8988T (cell line): ENCODE data around the gene NCF4.

Source experiments
- DNase-seq: peaks from one replicate; pipeline ENCODE4 v3.0.0; 2011

Gene NCF4

DNA sequence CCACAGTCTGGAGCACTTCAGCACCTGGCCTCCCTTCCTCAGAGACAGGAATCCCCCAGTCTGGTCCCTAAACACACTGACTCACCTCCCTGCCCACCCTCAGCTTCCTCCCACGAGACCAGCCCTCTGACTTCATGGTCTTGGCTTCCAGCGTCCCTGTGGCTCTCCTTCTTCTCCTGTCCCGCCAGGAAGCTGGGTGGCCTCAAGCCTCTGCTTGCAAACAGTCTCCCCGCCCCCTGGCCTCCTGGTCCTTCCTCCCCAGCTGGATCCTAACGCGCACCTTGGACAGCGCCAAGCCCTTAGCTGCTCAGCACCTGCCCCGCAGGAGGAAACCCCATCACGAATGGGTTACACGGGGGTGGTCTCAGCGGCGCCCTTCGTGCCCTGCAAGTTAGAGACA is 4.5 kb downstream of the NCF4 start:
- DNase-seq: no peak

DNA sequence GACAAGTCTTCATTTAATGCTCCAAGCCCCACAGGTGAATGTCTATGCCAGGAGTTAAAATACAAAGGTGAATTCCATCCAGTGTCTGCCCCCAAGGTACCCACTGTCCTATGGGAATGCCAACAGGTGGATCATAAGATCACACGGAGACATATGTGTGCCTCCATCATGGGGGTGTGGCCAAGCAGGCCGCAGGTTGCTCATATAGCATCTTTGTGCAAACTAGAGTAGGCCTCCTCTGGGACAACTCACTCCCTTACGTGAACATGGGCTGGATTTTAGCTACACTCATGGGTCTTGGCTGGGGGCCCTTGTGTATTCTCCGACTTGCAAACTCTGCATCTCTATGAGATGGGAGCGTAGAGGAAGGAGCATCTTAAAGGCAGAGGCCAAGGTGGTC is 6.9 kb downstream of the NCF4 start:
- DNase-seq: no peak

DNA sequence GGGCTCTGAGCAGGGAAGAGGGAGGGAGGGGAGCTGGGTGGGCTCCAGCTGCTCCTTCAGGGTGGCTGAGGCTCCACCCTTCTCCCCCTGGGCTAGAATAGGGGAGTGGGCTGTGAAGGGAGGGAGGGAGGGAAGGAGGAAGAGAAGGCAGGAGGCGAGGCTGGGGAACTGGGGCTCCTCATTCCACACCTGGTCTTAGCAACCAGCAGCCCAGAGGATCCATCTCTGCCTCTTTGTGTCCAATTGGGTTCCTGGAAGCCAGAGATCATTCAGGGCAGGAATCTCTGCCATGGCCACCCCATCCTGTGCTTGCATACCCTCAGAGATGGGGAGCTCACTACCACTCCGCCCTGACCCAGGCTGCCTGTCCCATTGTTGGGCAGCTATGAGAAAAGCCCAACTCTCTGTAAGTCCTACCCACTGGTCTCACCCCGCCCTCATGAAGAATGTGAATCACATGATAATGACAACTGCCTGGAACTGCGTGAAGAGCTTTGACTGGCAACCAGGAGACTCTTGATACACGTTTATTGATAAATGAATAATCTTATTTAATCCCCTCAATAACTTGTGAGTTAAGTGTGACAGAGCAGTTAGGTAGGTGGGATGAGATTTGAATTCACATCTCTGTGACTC is 7.9 kb downstream of the NCF4 start:
- DNase-seq: no peak

DNA sequence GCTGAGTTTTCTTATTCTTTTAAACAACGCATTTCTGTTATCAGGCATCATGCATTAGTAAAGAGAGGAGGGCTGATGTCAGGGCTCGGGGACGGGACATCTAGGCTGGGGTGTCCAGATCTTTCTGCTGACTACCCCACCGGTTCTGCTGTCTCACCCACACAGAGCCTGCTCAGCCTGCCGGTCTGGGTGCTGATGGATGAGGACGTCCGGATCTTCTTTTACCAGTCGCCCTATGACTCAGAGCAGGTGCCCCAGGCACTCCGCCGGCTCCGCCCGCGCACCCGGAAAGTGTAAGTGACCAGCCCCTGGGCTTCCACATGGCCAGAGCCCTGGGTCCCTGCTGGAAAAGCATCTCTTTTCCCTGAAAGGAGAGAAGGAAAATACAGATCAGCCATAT is 9.4 kb downstream of the NCF4 start:
- no peak for DNase-seq

DNA sequence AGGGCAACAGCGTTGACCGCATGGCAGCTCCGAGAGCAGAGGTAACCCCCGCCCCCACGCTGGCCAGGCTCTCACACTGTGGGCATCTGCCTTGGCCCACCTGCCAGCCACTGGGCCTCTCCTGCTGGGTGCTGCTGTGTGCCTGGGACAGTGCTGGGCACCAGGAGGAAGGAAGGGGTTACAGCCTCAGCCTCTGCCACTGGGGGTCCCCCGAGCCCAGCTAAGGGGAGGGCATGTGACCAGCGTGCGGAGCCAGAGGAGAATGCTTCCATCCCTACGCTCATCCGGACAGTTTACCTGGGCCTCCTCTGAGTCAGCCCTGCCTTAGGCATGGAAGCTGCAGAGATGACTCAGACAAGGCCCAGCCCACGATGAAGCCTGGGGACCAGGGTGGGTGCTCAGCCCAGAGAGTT is 10.9 kb downstream of the NCF4 start:
- DNase-seq: no peak

DNA sequence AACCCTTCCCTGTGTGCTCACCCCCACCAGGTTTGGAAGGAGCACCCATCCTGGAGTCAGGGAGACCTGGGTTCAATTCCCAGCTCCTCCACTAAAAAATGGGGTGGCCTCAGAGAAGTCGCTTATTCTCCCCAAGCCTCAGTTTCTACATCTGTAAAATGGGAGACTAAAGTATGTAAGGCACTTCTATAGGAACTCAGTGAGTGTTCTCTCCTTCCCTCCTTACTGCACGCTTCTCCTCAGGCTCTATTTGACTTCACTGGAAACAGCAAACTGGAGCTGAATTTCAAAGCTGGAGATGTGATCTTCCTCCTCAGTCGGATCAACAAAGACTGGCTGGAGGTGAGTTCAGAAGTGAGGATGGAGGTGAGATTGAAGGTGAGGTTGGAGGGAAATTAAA is 11.3 kb downstream of the NCF4 start:
- no peak for DNase-seq

DNA sequence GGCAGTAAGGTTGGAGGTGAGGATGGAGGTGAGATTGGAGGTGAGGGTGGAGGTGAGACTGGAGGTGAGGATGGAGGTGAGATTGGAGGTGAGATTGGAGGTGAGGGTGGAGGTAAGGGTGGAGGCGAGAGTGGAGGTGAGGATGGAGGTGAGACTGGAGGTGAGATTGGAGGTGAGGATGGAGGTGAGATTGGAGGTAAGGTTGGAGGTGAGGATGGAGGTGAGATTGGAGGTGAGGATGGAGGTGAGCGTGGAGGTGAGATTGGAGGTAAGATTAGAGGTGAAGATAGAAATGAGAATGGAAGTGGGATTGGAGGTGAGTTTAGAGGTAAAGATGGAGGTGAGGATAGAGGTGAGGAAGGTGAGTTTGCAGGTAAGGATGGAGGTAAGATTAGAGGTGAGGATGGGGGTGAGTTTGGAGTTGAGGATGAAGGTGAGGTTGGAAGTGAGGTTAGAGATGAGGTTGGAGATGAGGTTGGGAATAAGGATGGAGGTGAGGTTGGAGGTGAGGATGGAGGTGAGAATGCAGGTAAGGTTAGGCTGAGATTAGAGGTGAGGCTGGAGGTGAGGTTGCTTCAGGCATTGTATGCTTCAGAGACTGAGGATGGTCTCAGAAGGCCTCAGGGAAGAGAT is 12.2 kb downstream of the NCF4 start:
- no peak for DNase-seq

DNA sequence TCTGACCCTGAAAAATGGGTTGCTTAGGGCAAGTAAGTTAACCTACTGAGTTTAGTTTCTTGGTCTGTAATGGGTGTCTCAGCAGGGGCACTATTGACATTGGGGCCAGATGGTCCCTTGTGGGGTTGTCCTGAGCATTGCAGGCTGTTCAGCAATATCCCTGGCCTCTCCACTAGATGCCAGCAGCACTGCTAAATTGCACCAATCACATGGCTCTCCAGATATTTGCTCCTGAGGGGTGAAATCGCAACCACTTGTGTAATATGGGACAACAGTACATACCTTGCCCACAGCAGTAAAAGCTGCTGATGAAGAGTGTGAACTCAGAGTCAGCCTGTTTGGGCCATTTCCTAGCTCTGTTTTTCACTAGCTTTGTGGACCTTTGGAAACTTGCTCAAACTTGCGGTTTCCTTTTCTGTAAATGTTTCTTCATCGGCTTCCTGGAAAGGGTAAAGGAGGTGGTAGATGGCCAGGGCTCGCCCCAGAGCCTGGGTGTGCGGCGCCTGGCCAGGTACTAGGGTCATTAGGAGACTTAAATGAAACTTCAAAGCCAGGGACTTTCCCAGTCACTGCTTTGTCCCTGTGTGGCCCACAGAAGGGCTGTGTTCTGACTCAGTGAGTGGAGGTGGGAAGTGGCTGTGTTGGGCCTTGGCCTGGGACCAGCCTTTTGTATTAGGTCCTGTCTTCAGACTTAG is 13.0 kb downstream of the NCF4 start:
- peak; percentile 53 for DNase-seq

DNA sequence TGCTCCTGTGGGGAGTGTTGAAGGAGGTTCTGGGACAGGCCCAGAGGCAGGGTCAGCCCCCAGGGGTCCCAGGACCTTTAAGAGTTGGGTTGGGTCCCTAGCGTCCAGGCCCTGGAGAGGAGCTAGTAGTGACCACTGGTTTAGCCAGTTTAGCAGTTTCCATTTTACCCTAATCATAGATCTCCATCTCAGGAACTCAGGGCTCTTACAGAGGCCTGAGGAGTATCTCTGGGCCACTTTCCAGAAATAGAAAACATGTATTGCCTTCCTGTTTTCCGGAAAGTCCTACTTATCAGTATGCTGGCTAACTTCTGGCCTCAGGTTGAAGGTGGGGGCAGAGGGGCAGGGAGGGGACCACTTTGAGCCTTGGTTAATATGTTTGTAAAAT is 13.5 kb downstream of the NCF4 start:
- no peak for DNase-seq

DNA sequence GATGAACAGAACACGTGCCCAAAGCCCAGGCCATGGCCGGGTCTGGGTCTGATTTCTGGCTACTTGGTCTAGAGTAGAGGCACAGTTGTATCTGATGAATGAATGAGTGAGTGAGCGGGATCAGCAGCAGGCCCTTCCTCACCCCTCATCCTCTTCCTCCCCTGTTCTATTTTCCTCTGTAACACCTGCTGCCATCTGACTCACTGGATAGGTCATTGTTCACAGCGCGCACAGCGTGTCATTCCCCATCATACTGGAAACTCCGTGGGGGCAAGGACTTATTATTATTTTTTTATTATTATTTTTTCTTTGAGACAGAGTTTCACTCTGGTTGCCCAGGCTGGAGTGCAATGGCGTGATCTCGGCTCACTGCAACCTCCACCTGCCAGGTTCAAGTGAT is 13.9 kb downstream of the NCF4 start:
- no peak for DNase-seq

DNA sequence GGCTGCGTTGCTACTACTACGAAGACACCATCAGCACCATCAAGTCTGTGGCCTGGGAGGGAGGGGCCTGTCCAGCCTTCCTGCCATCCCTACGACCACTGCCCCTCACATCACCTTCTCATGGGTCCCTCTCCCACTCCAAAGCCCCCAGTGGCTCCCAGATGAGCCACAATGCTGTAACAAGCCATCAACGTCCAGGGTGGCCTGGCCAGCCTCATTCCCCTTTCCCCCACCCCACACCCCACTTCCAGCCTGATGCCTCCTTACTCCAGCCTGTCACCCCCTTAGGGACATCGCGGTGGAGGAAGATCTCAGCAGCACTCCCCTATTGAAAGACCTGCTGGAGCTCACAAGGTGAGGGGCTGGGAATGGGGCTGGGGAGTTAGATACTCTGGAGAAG is 14.9 kb downstream of the NCF4 start:
- no peak for DNase-seq

DNA sequence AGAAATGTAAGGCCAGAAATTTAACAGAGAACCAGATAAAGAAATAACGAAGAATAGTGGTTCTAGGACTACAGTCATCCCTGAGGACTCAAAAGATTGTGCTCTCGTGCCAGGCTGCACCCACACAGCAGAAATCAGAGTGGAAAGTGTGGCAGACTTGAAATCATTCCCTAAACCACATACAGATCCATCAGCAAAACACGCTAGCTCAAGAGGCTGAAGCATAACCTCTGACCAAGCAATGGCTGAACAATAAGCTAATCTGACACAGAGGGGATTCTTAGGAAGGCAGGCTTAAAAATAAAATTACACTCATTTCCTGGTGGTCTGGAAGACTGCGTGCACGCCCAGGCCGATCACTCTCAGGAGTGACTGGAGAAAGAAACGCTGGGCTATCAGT is 19.0 kb downstream of the NCF4 start:
- no peak for DNase-seq

DNA sequence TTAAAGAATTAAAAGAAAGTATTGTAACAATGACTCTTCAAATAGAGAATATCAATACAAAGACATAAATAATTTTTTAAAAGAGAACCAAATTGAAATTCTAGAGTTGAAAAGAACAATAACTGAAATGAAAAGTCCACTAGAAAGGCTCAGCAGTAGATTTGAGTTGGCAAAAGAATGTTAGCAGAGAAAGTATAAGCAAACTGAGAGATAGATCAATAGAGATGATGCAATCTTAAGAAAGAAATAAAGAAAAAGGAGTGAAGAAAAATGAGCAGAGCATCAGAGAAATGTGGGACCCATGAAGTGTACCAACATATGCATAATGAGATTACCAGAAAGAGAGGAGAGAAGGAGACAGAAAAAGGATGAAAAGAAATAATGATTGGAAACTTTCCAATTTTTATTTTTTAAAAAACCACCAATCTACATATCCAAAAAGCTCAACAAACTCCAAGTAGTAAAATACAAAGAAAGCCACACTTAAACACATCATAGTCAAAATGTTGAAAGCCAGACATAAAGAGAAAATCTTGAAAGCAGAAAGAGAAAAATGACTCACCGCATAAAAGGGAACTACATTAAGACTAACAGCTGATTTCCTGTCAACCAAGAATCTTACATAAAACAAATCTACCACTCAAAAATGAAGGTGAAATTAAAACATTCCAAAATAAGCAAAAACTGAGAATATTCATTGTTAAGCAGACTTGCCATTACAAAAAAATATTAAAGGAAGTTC is 20.9 kb downstream of the NCF4 start:
- no peak for DNase-seq

DNA sequence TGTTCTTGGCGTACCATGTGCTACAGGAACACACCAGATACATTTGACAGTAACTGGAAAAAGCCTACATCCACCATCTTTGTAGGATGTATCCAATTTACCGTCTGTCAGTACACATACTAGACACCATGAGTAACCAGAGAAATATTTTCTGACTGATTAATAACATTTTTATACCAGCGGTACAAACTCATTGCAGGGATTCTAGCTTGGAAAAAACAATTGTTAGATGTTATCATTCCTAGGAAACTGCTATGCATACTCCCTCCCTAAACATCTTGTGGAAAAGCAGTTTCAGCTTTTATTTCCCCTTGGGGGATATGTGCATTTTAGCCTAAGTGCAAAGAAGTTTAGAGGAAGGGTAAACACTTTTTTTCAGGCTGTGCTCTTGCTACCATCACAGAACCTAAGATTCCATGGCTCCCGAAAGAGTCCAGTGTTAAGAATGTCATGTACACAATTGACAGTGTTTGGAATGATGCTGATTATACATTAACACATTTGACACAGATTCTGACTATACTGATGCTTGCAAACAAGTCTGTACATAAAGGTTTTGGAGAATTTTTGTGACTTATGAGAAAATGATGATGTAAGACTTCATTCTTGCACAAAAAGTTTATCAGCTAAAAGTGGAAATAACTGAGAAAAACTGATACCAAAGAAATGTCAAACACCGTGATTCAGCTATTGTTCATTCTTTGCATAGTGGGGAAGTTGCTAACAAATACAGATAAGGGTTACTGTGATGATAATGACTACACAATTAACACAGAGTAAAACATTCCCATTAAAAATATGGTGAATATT is 23.7 kb downstream of the NCF4 start:
- no peak for DNase-seq

DNA sequence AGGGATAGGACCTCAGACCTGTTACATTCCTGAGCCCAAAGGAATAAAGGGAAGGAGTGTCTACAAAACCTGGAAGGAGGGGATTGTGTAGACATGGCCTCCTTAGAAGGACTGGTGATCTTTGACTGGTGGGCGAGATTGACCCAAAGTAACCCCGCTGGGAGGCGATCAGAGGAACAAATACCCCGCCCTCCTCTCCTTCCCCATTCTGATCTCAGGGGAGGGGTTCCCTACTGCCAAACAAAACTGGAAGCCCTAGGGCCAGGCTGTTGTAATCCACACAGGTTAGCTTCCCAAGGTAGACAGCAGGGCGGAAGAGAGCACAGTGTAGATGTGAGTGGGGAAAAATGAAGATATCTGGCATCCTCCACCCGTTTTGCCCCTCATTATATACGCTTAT is 24.7 kb downstream of the NCF4 start:
- no peak for DNase-seq

DNA sequence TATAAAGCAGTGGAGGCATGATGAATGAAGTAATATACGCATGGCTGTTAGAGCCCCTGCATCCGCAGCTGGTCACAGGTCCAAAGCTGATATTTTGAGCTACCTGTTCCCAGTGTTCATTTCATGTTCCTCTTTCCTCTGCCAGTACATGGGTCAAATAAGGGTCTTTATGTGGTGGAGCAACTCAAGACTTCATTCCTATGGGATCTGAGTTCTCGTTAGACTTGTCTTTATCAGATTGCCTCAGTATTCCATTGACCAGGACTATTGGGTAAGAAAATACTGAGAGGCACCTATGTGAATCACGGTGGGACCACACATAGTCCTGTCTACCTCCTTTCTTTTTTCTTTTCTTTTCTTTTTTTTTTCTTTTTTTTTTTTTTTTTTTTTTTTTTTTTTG is 25.2 kb downstream of the NCF4 start:
- DNase-seq: no peak

DNA sequence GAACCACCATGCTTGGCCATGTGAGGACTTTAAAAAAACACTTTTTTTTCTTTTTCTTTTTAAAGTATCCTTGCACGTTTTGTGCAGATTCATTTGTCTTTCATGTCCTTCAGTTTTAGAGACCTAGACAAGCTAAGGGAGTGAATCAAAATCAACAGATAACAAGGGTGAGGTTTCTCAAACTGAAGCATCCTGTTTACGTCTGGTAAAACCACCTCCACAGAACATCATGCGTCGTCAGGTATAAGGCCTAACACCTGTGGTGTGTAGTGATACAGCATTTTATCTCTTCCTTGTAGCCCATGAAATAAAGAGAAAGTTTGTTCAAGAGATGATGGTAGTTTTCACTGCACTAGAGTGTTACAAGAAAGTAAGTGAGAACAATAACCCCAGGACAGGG is 26.4 kb downstream of the NCF4 start:
- DNase-seq: no peak

DNA sequence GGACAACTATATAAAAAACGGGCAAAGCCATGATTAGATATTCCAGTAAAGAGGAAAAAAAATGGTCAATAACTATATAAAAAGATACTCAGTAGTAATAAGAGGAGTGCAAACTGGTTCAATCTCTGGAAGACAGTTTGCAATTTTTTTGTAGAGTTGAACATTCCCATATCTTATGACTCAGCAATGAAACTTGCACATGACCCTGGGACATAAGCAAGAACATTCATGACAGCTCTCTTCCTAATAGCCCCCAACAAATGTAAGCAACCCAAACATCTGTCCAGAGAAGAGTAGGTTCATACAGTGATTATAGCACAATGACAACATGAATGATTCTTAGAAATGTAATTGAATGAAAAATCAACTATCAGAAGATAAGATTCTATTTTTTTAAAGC is 30.8 kb downstream of the NCF4 start:
- no peak for DNase-seq

DNA sequence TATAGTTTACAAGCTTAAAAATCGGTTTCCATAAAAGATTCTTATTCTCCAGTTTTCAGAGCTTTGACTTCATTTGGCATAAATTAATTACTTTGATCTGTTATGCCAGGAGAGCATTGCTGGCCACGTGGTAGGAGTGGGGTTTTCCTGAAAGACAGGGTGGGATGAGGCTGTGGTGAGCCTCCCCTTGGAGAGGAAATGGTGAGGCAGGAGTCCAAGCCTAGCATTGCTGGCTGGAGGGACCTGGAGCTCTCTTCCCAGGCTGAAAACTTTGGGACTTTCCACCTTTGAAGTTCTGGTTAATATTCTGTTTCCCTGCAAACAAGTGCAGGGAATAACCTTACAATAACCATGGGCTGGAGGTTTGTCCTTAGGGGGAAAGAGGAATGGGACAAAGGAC is 31.5 kb downstream of the NCF4 start:
- no peak for DNase-seq

DNA sequence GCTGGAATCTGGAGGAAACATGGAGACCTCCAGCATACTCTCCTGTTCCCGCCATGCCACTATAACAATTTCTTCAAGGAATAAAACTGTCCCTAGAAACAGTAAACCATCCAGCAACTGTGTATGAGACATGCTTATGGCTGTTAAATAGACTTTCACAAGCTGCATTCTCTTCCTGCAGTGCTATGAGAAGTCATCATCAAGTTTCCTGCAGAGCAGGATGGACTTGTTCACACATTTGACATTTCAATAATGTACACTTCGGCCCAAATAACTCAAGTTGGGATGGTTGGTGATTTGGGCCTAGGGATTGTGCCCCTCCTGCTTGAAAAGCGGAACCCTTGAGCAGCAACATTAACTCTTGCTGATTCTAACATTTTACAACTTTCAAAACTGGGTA is 32.5 kb downstream of the NCF4 start:
- DNase-seq: no peak

DNA sequence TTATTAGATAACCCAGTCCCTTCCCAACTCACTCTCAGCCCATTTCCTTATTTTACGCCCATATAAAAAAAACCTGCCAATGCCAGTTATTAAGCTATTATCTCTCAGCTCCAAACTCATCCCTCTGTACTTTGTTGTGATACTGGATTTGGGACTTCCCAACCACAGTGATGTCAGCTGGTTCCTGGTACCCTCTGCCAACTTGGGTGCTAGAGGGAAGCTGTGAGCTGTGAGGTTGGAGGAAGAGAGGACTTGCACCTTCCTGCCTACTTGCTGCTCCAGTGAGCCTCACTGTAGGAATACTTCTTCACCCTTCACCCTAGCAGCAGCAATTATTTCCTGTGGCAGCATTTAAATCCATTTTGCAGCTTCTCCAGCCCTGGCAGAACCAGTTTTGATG is 33.5 kb downstream of the NCF4 start:
- DNase-seq: no peak

DNA sequence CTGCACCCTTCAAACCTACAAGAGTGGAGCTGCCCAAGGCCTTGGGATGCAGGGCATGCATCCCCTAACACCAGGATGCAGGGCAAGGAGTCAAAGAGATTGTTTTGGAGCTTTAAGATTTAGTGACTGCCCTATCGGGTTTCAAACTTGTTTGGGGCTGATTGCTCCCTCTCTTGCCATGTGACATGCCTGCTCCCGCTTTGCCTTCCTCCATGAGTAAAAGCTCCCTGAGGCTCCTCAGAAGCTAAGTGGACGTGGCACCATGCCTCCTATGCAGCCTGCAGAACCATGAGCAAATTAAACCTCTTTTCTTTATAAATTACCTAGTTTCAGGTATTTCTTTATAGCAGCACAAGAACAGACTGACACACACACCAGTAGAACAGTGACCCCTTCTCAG is 36.8 kb downstream of the NCF4 start:
- no peak for DNase-seq

DNA sequence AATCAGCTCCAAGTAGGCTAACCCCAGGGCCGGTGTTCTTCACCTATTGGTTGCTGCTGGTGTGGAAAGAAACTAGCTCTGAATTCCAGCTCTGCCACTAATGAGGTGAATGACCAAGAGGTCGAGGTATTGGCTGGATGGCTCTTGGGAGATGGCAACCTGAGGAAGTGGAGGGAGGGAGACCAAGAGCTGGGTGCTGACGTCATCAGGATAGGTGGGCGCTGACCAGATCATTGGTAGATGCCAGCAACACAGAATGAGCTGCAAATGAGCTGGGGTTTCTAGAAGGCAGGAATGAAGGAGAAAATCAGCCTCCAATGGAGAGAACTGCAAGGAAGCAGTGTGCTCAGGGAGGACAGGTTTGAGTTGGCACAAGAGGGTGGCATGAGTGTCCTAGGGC is 37.9 kb downstream of the NCF4 start:
- no peak for DNase-seq
